GM18508 (cell line): ENCODE results near the gene PDE3B.
"Not testable (repeated sequence)": the region's sequence is repeated elsewhere in the genome, so short reads cannot be mapped to it uniquely, and the experiment has no call there.

Experiments
- ATAC-seq: cut with Tn5 transposase; IDR thresholded peaks from one replicate; pipeline ENCODE4 v1.9.1; 2021; ENCODE audit warnings: moderate number of reproducible peaks; ENCODE audit not compliant: insufficient read depth, unreplicated experiment

PDE3B gene

DNA sequence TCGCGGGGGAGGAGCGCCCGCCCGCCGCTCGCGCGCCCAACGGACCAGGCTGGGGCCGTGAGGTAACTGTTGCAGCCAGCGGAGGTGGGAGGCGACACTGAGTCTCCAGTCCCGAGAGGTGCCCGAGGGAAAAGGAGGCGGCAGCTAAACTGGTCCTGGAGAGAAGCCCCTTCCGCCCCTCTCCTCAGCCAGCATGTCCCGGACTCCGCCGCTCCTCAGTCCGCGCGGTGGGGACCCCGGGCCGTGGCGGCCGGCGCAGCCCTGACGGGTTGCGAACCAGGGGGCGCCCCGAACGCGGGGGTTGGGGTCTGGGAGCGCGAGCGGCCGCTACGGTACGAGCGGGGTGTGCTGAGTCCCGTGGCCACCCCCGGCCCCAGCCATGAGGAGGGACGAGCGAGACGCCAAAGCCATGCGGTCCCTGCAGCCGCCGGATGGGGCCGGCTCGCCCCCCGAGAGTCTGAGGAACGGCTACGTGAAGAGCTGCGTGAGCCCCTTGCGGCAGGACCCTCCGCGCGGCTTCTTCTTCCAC lies at the start of gene PDE3B:
PDE3B (plus strand) TSS at position 108 of the 529 bp plus-strand sequence; CDS start at position 380, 272 bp downstream.
- ATAC-seq, result no peak

DNA sequence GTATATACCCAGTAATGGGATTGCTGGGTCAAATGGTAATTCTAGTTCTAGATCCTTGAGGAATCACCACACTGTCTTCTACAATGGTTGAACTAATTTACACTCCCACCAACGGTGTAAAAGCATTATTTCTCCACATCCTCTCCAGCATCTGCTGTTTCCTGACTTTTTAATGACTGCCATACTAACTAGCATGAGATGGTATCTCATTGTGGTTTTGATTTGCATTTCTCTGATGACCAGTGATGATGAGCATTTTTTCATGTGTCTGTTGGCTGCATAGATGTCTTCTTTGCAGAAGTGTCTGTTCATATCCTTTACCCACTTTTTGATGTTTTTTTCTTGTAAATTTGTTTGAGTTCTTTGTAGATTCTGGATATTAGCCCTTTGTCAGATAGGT lies 48.3 kb upstream of the PDE3B start:
- ATAC-seq, result not testable (repeated sequence)

DNA sequence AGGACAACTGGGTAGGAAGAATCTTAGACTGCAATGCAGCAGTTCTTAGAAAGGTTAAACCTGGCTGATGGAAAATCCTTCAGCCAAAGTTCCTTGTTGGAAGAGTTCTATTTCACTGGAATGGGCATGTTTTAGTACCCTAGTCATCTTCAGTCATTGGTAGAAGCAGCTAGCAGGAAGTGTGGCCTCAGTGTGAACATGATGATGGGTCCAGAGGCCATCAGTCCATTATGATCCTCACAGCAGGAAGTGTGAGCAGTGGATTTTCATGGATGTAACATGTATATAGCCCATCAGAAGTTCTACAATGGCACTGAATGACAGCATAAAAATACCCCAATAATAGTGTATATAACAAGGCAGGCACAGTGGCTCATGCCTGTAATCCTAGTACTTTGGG lies 35.9 kb upstream of the PDE3B start:
- no peak for ATAC-seq

- no peak for ATAC-seq
Observed at GRCh38 chr11:14609902-14610301, 33.7 kb upstream of the PDE3B start.

- ATAC-seq, result no peak
Observed at GRCh38 chr11:14611939-14612338, 31.7 kb upstream of the PDE3B start.

- no peak for ATAC-seq
Observed at GRCh38 chr11:14612694-14613093, 30.9 kb upstream of the PDE3B start.

DNA sequence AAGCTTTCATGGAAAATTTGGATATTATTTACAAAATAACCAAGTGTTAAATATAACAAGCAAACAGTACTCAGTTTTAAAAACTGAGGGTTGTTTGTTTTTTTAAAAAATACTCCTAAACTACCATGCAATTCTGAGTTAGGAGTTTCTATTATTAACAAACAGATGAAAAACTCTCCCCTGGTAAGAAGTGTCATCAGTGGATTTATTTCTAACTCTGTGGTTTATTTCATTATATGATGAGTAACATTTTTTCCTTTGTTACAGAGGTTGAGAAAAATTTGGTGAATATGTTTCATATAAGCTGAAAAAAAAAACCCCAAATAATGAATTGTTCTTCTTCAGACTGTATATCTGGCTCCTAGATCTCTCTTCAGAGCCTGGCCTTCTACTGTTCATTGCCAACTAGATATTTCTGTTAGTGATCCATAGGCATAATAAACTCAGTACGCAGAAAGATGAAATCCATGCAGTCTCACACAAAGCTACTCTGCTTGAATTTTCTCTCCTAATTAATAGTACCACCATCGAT lies 29.4 kb upstream of the PDE3B start:
- ATAC-seq, result no peak

DNA sequence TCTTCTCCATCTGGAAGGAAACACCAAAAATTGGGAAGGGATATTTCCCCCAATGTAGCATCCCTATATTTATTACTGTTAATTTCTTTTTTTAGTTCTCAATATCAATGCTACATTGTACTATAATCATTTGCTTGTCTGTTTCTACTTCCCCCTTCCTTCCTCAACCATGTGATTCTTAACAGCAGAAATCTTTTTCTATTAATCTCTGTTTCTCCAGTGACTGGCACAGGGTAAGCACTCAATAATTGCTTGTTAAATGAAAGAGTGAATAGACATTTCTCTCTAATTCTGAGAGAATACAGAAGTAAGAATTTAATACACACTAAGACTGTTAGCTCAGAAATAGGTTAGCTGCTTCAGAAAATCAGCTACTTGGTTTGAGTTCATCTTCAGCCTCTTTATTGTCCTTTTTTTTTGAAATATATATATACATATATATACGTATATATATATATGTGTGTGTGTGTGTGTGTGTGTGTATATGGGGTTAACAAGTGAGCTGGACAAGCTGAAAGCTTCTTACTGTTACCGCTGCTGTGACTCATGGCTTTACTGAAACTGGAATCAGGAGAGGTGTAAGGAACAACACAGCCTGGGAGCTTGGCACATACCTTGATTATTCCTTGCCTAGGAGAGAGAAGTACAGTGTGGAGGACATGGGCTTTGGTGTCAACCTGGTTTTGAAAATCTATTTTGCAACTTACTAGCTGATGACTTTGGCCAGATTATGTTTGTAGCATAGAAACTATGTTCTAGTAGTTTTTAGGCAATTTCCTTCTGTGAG lies 26.2 kb upstream of the PDE3B start:
- ATAC-seq, result no peak

DNA sequence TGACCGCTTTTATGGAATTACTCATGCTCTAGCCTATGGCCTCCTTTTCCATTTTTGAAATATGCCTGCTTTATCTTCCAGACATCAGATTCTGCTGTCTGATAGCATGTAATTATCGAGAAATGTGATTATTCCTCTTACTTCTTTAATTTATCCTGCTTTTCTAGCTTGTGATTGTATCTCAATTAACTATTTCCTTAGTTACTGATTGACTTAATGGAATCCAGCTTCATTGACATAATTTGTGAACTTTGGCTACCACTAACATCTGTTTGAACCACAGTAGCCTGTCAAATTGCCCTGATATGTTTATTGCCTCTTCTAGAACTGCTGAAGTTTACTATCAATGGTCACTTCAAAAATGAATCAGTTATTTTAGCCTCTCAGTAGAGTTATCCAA lies 25.5 kb upstream of the PDE3B start:
- ATAC-seq, result no peak

- ATAC-seq, result no peak
Observed at GRCh38 chr11:14619603-14620531, 23.7 kb upstream of the PDE3B start.

GRCh38 chr11:14622223-14622954 lies 21.2 kb upstream of the PDE3B start:
- ATAC-seq, result no peak

GRCh38 chr11:14623036-14623435 lies 20.6 kb upstream of the PDE3B start:
- no peak for ATAC-seq

GRCh38 chr11:14625586-14626205 lies 17.9 kb upstream of the PDE3B start:
- no peak for ATAC-seq

DNA sequence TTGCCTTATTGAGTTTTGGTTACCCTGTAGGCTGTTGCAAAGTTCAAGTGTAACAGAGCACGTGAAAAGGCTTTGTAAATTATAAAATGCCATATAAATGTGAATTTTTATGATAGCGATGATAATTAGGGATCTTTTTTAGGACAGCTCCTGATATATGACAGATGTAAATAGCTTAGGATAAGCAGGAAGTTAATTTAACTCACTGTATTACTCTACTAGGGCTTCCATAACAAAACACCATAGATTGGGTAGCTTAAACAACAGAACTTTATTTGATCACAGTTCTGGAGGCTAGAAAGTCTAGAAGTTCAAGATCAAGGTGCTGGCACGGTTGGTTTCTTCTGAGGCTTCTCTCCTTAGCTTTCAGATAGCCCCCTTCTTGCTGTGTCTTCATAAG lies 17.0 kb upstream of the PDE3B start:
- ATAC-seq, result no peak

DNA sequence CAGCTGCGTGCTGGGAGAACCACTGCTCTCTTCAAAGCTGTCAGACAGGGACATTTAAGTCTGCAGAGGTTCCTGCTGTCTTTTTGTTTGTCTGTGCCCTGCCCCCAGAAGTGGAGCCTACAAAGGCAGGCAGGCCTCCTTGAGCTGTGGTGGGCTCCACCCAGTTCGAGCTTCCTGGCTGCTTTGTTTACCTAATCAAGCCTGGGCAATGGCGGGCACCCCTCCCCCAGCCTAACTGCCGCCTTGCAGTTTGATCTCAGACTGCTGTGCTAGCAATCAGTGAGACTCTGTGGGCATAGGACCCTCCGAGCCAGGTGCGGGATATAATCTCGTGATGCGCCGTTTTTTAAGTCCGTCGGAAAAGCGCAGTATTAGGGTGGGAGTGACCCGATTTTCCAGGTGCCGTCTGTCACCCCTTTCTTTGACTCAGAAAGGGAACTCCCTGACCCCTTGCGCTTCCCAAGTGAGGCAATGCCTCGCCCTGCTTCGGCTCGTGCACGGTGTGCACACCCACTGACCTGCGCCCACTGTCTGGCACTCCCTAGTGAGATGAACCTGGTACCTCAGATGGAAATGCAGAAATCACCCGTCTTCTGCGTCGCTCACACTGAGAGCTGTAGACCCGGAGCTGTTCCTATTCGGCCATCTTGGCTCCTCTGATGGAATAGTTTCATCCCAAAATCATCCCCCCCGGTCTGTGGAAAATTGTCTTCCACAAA lies 9.9 kb upstream of the PDE3B start:
- ATAC-seq, result not testable (repeated sequence)

GRCh38 chr11:14634813-14635212 lies 8.8 kb upstream of the PDE3B start:
- no peak for ATAC-seq

DNA sequence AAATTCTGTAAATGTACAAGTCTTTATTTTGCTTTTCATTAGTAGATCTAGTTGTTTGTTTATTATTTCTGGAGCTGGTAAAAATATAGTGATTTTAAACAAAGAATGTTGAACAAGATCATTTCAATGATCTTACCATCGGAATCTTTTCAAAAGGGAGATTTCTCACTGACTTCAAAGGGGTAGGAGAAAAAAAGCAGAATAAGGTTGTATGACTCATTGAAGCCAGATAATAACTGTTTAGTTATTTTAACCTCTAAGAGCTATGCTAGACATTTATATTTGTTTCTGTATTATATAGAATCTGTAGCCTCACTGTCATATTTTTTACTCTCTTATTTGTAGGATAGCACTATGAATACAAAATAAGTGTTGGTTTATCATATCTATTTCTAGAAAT lies 8.1 kb upstream of the PDE3B start:
- no peak for ATAC-seq

DNA sequence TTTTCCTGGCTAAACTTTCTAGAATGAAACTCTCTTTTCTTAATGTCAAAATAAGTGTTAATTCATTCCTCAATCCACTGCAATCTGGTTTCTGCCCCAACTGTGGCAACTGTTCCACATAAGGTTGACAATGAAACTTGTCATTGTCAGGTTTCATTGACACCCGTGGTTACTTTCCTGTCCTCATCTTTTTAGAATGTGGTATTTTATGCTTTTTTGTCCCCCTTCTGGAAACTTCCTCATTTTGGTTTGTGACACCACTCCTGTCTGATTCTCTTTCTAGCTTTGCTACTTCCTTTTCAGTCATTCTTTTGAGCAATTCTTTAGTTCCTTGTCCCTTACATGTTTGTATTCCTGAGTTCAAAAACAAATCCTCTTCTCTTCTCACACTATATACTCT lies 7.5 kb upstream of the PDE3B start:
- ATAC-seq, result no peak

DNA sequence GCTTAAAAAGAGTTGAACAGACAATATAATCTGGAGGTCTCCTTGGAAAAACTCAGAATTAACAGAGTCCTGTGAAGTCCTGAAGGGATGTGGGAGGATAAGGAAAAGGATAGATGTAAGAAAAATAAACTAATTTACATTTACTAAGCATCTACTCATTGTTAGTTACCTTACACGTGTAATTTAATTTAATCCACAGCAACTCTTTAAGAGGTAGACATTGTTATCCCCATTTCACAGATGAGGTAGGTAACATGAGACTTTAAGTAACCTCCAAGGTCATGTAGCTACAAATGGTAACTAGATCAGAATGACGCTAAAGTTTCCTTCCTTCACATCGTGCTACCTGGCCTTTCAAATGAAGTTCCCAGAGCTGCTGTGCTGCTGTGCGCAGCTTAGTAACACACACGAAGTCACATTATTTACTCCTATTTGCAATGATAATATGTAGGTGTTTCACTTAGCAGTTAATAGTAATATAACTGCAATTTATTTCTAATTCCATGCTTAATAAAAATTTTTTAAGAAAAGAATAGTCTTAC lies 5.7 kb upstream of the PDE3B start:
- no peak for ATAC-seq
